H9 (cell line): Measurements from ENCODE around the gene AP2A1. TPM values are rescaled to one million over a fixed set of nuclear protein-coding genes. Genes with fewer than 3 reads are reported as not detected.
A peak's percentile ranks its signal among the peaks of the same experiment; 100 is the strongest.

ENCODE experiments used
- DNase-seq: peaks from one replicate; pipeline ENCODE4 v3.0.0-alpha.2; 2017
- H2AFZ ChIP-seq: one replicate; pipeline ENCODE4 v1.6.1; 2013; ENCODE audit warnings: mild to moderate bottlenecking, low read length, control low read depth, moderate library complexity
- H2AK5ac ChIP-seq: 2 replicates; pipeline ENCODE4 v1.6.1; 2013; ENCODE audit warnings: low read length, control low read depth, mixed read lengths; ENCODE audit not compliant: insufficient read length
- H2BK120ac ChIP-seq: one replicate; pipeline ENCODE4 v1.6.1; 2013; ENCODE audit warnings: low read depth, mild to moderate bottlenecking, low read length, control low read depth, inconsistent platforms; ENCODE audit not compliant: poor library complexity, severe bottlenecking
- H2BK12ac ChIP-seq: 2 replicates; pipeline ENCODE4 v1.6.1; 2013; ENCODE audit warnings: low read length, control low read depth, mixed read lengths, low read depth; ENCODE audit not compliant: insufficient read length
- H2BK15ac ChIP-seq: 2 replicates; pipeline ENCODE4 v1.6.1; 2013; ENCODE audit warnings: low read depth, low read length, control low read depth
- H2BK20ac ChIP-seq: one replicate; pipeline ENCODE4 v1.6.1; 2013; ENCODE audit warnings: low read depth, mild to moderate bottlenecking, low read length, control low read depth, inconsistent platforms; ENCODE audit not compliant: poor library complexity, severe bottlenecking
- H2BK5ac ChIP-seq: 2 replicates; pipeline ENCODE4 v1.6.1; 2013; ENCODE audit warnings: low read length, control low read depth, mixed read lengths; ENCODE audit not compliant: insufficient read length
- H3K14ac ChIP-seq: 2 replicates; pipeline ENCODE4 v1.6.1; 2013; ENCODE audit warnings: low read length, control low read depth; ENCODE audit not compliant: insufficient read depth
- H3K18ac ChIP-seq: 2 replicates; pipeline ENCODE4 v1.6.1; 2013; ENCODE audit warnings: low read depth, mild to moderate bottlenecking, mixed read lengths, low read length, control low read depth; ENCODE audit not compliant: insufficient read length
- H3K23ac ChIP-seq: 2 replicates; pipeline ENCODE4 v1.6.1; 2013; ENCODE audit warnings: low read length, control low read depth, mixed read lengths, low read depth; ENCODE audit not compliant: insufficient read length
- H3K23me2 ChIP-seq: 2 replicates; pipeline ENCODE4 v1.6.1; 2013; ENCODE audit warnings: low read depth, mild to moderate bottlenecking, mixed read lengths, low read length, control low read depth; ENCODE audit not compliant: insufficient read length, poor library complexity, severe bottlenecking
- H3K27ac ChIP-seq: 2 replicates; pipeline ENCODE4 v1.5.1; 2013; ENCODE audit warnings: low read length, control low read depth, mixed read lengths, low read depth; ENCODE audit not compliant: insufficient read length
- H3K27me3 ChIP-seq: 2 replicates; pipeline ENCODE4 v1.6.1; 2013; ENCODE audit warnings: low read length, control low read depth, inconsistent platforms; ENCODE audit not compliant: insufficient read depth
- H3K4ac ChIP-seq: 2 replicates; pipeline ENCODE4 v1.6.1; 2013; ENCODE audit warnings: low read depth, mild to moderate bottlenecking, control low read depth, inconsistent platforms, low read length, moderate library complexity
- H3K4me1 ChIP-seq: 2 replicates; pipeline ENCODE4 v1.6.1; 2013; ENCODE audit warnings: low read length, control low read depth, inconsistent platforms; ENCODE audit not compliant: insufficient read depth
- H3K4me2 ChIP-seq: 2 replicates; pipeline ENCODE4 v1.6.1; 2013; ENCODE audit warnings: low read length, control low read depth, mixed read lengths; ENCODE audit not compliant: insufficient read length, insufficient read depth
- H3K56ac ChIP-seq: 2 replicates; pipeline ENCODE4 v1.6.1; 2013; ENCODE audit warnings: low read depth, mild to moderate bottlenecking, mixed read lengths, low read length, control low read depth; ENCODE audit not compliant: insufficient read length
- H3K79me1 ChIP-seq: 2 replicates; pipeline ENCODE4 v1.6.1; 2013; ENCODE audit warnings: low read depth, mild to moderate bottlenecking, moderate library complexity, low read length, control low read depth, inconsistent platforms; ENCODE audit not compliant: insufficient read depth, poor library complexity, severe bottlenecking
- H3K79me2 ChIP-seq: 2 replicates; pipeline ENCODE4 v1.6.1; 2013; ENCODE audit warnings: low read length, control low read depth, inconsistent platforms; ENCODE audit not compliant: insufficient read depth
- H3K9ac ChIP-seq: 2 replicates; pipeline ENCODE4 v1.6.1; 2013; ENCODE audit warnings: low read length, control low read depth, mixed read lengths; ENCODE audit not compliant: insufficient read length; ENCODE audit errors: extremely low read depth
- H3K9me3 ChIP-seq: one replicate; pipeline ENCODE4 v1.6.1; 2013; ENCODE audit warnings: low read depth, low read length, inconsistent platforms; ENCODE audit not compliant: control insufficient read depth
- H3T11ph ChIP-seq: one replicate; pipeline ENCODE4 v1.6.1; 2013; ENCODE audit warnings: mild to moderate bottlenecking, low read length, control low read depth, inconsistent platforms
- H4K20me1 ChIP-seq: one replicate; pipeline ENCODE4 v1.6.1; 2013; ENCODE audit not compliant: control insufficient read depth, insufficient read length, insufficient read depth
- H4K5ac ChIP-seq: 2 replicates; pipeline ENCODE4 v1.6.1; 2013; ENCODE audit warnings: low read depth, mild to moderate bottlenecking, mixed read lengths, low read length, control low read depth; ENCODE audit not compliant: insufficient read length
- H4K8ac ChIP-seq: replicated peaks from 2 replicates; pipeline ENCODE4 v1.6.1; 2013; ENCODE audit warnings: low read length, control low read depth, mixed read lengths, low read depth; ENCODE audit not compliant: insufficient read length
- H4K91ac ChIP-seq: 2 replicates; pipeline ENCODE4 v1.6.1; 2013; ENCODE audit warnings: low read depth, mild to moderate bottlenecking, moderate library complexity, mixed read lengths, low read length, control low read depth; ENCODE audit not compliant: insufficient read length
- H3K27ac Mint-ChIP-seq, 3 experiments: 2 replicates in 2 of 3; 3 replicates in 1 of 3; pipeline ENCODE4 v1.8.0; 2020 to 2021; ENCODE audit warnings: mixed read lengths in 3 of 3, mild to moderate bottlenecking in 1 of 3, moderate library complexity in 1 of 3
- H3K27me3 Mint-ChIP-seq: 2 replicates; pipeline ENCODE4 v1.8.0; 2021; ENCODE audit warnings: low read depth, mild to moderate bottlenecking, moderate library complexity, mixed read lengths
- H3K36me3 Mint-ChIP-seq, 3 experiments: 2 replicates in 2 of 3; 3 replicates in 1 of 3; pipeline ENCODE4 v1.8.0; 2020 to 2021; ENCODE audit warnings: low read depth in 3 of 3, mixed read lengths in 3 of 3; ENCODE audit not compliant: insufficient read depth in 1 of 3
- H3K4me1 Mint-ChIP-seq, 2 experiments: 2 replicates each; pipeline ENCODE4 v1.8.0; 2020; ENCODE audit warnings: mixed read lengths in 2 of 2
- H3K4me3 Mint-ChIP-seq, 2 experiments: 2 replicates in 1 of 2; 3 replicates in 1 of 2; pipeline ENCODE4 v1.8.0; 2020 to 2021; ENCODE audit warnings: mild to moderate bottlenecking in 2 of 2, mixed read lengths in 2 of 2, moderate library complexity in 1 of 2
- H3K9me3 Mint-ChIP-seq, 2 experiments: 2 replicates in 1 of 2; 3 replicates in 1 of 2; pipeline ENCODE4 v1.8.0; 2020; ENCODE audit warnings: mild to moderate bottlenecking in 2 of 2, mixed read lengths in 2 of 2, moderate library complexity in 1 of 2
- CTCF ChIP-seq: fragments of 200-600 bp; sonication (generic); conservative IDR thresholded peaks from 3 replicates; pipeline ENCODE4 v1.8.0; 2021; ENCODE audit warnings: antibody characterized with exemption, mild to moderate bottlenecking
- WGBS: extraction: QIAGEN DNeasy Blood & Tissue Kit; methylation state at CpG from one replicate; pipeline ENCODE4 v1.1.7; 2013; ENCODE audit warnings: missing lambda C conversion rate, low lambda C conversion rate, mixed read lengths; ENCODE audit not compliant: insufficient read length; ENCODE audit errors: extremely low coverage; 5-methylcytosine and 5-hydroxymethylcytosine counted together
- total RNA-seq: library from RNA; stranded (reverse); gene quantifications from 2 replicates; pipeline ENCODE4 v1.2.1, GENCODE V29; 2021

Gene AP2A1
- total RNA-seq, 1 experiment from 2014 or later = 108 TPM

- no CpG with 5 or more reads among the region's 10 CpGs for WGBS
- H2AK5ac ChIP-seq = no peak overlapping the region
- Mint-ChIP-seq H3K27ac (peak overlapping the region in 2 of 3 experiments; percentile 18 to 44; a peak in 2 of 7 replicates), H3K9me3 (no peaks in the 10 kb centered on the region), H3K27me3 (no peaks in the 10 kb centered on the region), H3K4me1 (peaks cover 0 to 5% of the 10 kb centered on the region in 2 experiments; a peak in 1 of 4 replicates), H3K4me3 (no peak overlapping the region), H3K36me3 (peaks cover 32 to 70% (median 47%) of the 10 kb centered on the region in 3 experiments; a peak in 6 of 7 replicates)
- H4K20me1 ChIP-seq = no peaks in the 10 kb centered on the region
- H2BK15ac ChIP-seq = no peak overlapping the region
- H3K56ac ChIP-seq = no peak overlapping the region
- H2BK120ac ChIP-seq = no peak overlapping the region
- no peak overlapping the region for H2AFZ ChIP-seq
- no peak overlapping the region for H3K23ac ChIP-seq
- H2BK5ac ChIP-seq = no peak overlapping the region
- H3K23me2 ChIP-seq = no peaks in the 10 kb centered on the region
- H3K4me1 ChIP-seq = no peaks in the 10 kb centered on the region
- H3K18ac ChIP-seq = no peak overlapping the region
- H4K5ac ChIP-seq = no peak overlapping the region
- no peak for DNase-seq
- no peaks in the 10 kb centered on the region for H3K27me3 ChIP-seq
- no peak overlapping the region for H3K14ac ChIP-seq
- TF ChIP-seq CTCF = no peak
- no peak overlapping the region for H3T11ph ChIP-seq
- no peak overlapping the region for H2BK12ac ChIP-seq
- H3K79me2 ChIP-seq = no peaks in the 10 kb centered on the region
- no peak overlapping the region for H3K9ac ChIP-seq
- H2BK20ac ChIP-seq = no peak overlapping the region
- no peak overlapping the region for H4K91ac ChIP-seq
- no peak overlapping the region for H3K27ac ChIP-seq
- no peaks in the 10 kb centered on the region for H3K9me3 ChIP-seq
- no peaks in the 10 kb centered on the region for H3K79me1 ChIP-seq
- H3K4ac ChIP-seq = no peak overlapping the region
- no peak overlapping the region for H3K4me2 ChIP-seq
- no peak overlapping the region for H4K8ac ChIP-seq
Measured at GRCh38 chr19:49788857-49789256, 22.1 kb downstream of the AP2A1 start.
